A673 (cell line): ENCODE measurements around the gene DCHS1. TPM values are rescaled to one million over a fixed set of nuclear protein-coding genes. Genes with fewer than 3 reads are reported as not detected.
"Not testable (repeated sequence)": the region's sequence is repeated elsewhere in the genome, so short reads cannot be mapped to it uniquely, and the experiment has no call there.

Source experiments
- Bru-seq: library from RNA; stranded (reverse); fragments of 400-500 nt; gene quantifications from one replicate; lab custom pipeline; 2021; lab: Mats Ljungman, UMichigan
- BruChase-seq, 2 experiments: library from RNA; stranded (reverse); fragments of 400-500 nt; gene quantifications; one replicate each; lab custom pipeline; 2021; lab: Mats Ljungman, UMichigan
- BruUV-seq: library from RNA; stranded (reverse); fragments of 400-500 nt; replicated peaks from 2 replicates; lab custom pipeline; 2021; lab: Mats Ljungman, UMichigan
- CTCF ChIA-PET: fragments of 300-600 bp; sonication (Branson Sonifier 250); formaldehyde crosslinking; loops from one replicate; lab custom pipeline; 2022; ENCODE audit warnings: antibody characterized with exemption; lab: Charles Lee
- POLR2A ChIA-PET: fragments of 300-600 bp; sonication (Branson Sonifier 250); formaldehyde crosslinking; loops from one replicate; lab custom pipeline; 2022; ENCODE audit warnings: antibody characterized with exemption; ENCODE audit not compliant: low non-redundant PET; lab: Charles Lee
- DNase-seq: peaks from one replicate; pipeline ENCODE4 v3.0.0-alpha.2; 2015; ENCODE audit warnings: low spot score
- H3K27ac ChIP-seq: fragments of 200-600 bp; sonication (generic); 2 replicates; pipeline ENCODE4 v1.5.1; 2016; ENCODE audit warnings: mixed run types, low read depth, mild to moderate bottlenecking, mixed read lengths, antibody characterized with exemption, low read length; ENCODE audit not compliant: poor library complexity, severe bottlenecking
- H3K27me3 ChIP-seq: fragments of 200-600 bp; sonication (generic); replicated peaks from 2 replicates; pipeline ENCODE4 v1.6.1; 2017; ENCODE audit warnings: mixed run types, low read depth, mild to moderate bottlenecking, mixed read lengths, antibody characterized with exemption, low read length; ENCODE audit not compliant: insufficient read depth, poor library complexity
- H3K36me3 ChIP-seq: fragments of 200-600 bp; sonication (generic); 2 replicates; pipeline ENCODE4 v1.6.1; 2016; ENCODE audit warnings: mixed run types, mild to moderate bottlenecking, mixed read lengths, antibody characterized with exemption, low read length; ENCODE audit not compliant: insufficient read depth, poor library complexity, severe bottlenecking
- H3K4me1 ChIP-seq: fragments of 200-600 bp; sonication (generic); 2 replicates; pipeline ENCODE4 v1.6.1; 2017; ENCODE audit warnings: mixed run types, mild to moderate bottlenecking, mixed read lengths, antibody characterized with exemption, low read length; ENCODE audit not compliant: insufficient read depth, poor library complexity, severe bottlenecking
- H3K4me3 ChIP-seq: fragments of 200-600 bp; sonication (generic); 2 replicates; pipeline ENCODE4 v1.5.1; 2016; ENCODE audit warnings: low read depth, mixed run types, mild to moderate bottlenecking, mixed read lengths, low read length; ENCODE audit not compliant: poor library complexity, severe bottlenecking
- H3K9me3 ChIP-seq: fragments of 200-600 bp; sonication (generic); 2 replicates; pipeline ENCODE4 v1.6.1; 2016; ENCODE audit warnings: mixed run types, low read depth, mild to moderate bottlenecking, mixed read lengths, antibody characterized with exemption, low read length; ENCODE audit not compliant: poor library complexity, severe bottlenecking
- EZH2 ChIP-seq: fragments of 200-600 bp; sonication (generic); IDR thresholded peaks from 2 replicates; pipeline ENCODE4 v1.6.1; 2017; ENCODE audit warnings: borderline replicate concordance, low read depth, mild to moderate bottlenecking, mixed read lengths, antibody characterized with exemption, low read length; ENCODE audit not compliant: poor library complexity, severe bottlenecking
- intact Hi-C: fragments of 100-400 bp; cut with micrococcal nuclease; formaldehyde crosslinking; loops from one replicate; pipeline ENCODE4 v1.10.0; 2022; ENCODE audit not compliant: unreplicated experiment
- long read RNA-seq: library from polyadenylated mRNA; stranded (forward); transcript quantifications from one replicate; pipeline ENCODE4 v2.0.0, GENCODE V29; 2022
- total RNA-seq: library from RNA; stranded (reverse); gene quantifications from 2 replicates; pipeline ENCODE4 v1.2.3, GENCODE V29; 2021
- TF ChIP-seq, protein P1 (sequence below): fragments of 300-800, 200-600 bp; sonication (generic); conservative IDR thresholded peaks from 2 replicates; pipeline ENCODE4 v1.5.1; 2017; ENCODE audit warnings: low read depth, mild to moderate bottlenecking, antibody characterized with exemption, low read length, moderate library complexity, mixed read lengths

DCHS1 gene, protein sequence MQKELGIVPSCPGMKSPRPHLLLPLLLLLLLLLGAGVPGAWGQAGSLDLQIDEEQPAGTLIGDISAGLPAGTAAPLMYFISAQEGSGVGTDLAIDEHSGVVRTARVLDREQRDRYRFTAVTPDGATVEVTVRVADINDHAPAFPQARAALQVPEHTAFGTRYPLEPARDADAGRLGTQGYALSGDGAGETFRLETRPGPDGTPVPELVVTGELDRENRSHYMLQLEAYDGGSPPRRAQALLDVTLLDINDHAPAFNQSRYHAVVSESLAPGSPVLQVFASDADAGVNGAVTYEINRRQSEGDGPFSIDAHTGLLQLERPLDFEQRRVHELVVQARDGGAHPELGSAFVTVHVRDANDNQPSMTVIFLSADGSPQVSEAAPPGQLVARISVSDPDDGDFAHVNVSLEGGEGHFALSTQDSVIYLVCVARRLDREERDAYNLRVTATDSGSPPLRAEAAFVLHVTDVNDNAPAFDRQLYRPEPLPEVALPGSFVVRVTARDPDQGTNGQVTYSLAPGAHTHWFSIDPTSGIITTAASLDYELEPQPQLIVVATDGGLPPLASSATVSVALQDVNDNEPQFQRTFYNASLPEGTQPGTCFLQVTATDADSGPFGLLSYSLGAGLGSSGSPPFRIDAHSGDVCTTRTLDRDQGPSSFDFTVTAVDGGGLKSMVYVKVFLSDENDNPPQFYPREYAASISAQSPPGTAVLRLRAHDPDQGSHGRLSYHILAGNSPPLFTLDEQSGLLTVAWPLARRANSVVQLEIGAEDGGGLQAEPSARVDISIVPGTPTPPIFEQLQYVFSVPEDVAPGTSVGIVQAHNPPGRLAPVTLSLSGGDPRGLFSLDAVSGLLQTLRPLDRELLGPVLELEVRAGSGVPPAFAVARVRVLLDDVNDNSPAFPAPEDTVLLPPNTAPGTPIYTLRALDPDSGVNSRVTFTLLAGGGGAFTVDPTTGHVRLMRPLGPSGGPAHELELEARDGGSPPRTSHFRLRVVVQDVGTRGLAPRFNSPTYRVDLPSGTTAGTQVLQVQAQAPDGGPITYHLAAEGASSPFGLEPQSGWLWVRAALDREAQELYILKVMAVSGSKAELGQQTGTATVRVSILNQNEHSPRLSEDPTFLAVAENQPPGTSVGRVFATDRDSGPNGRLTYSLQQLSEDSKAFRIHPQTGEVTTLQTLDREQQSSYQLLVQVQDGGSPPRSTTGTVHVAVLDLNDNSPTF (N-terminal part only)
- total RNA-seq (17.6 and 20.1 TPM in 2 replicates), Bru-seq, nascent RNA (percentile 56 among the genes with signal in this experiment), BruChase-seq, experiment 1, labeled RNA remaining after a 2-hour chase (percentile 54 among the genes with signal in this experiment), BruChase-seq, experiment 2, labeled RNA remaining after a 6-hour chase (percentile 71 among the genes with signal in this experiment)
- long read RNA-seq, partial matches to known transcripts = 8 of 29 reads
- long read RNA-seq, other reads (novel, unspliced or antisense) = 21 of 29 reads

DNA sequence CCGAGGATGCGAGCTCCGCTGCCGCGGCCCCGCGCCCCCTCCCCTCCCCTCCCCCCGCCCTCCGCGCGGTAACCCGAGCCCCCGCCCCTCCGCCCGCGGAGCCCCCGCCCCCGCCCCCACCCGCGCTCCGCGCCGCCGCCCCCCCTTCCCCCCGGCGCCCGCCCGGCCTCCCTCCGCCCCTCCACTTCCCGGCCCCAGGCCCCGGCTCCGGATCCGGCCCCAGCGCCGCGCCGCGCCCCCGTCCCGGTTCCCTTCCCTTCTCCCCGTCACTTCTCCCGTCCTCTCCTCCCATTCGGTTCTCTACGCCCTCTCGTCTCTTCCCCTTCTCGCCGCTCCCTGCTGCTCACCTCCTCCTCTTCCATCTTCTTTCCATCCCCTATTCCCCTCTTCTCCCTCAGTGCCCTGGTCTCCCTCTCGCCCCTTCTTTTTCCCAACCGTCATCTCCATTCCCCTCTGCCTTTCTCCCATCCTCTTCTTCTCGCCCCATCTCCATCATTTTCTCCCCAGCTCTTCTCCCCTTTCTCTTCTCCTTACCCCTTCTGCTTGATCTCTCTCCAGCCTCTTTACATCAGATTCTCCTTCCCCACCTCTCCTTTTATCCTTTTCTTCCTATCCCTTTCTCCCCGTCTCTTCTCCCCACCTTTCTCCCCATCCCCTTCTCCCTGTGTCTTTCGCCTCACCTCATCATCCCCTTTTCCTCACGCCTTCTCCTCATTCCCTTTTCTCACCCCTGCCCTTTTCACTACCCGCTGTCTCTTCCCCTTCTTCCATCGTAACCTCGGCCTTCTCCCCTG lies at the start of gene DCHS1:
DCHS1 (minus strand) TSS at position 20 of the 794 bp plus-strand sequence. CDS start 14,196 bp downstream, outside the sequence.
- DNase-seq = peak; percentile 7
- no TSS peak for BruUV-seq
- Histone ChIP-seq H3K27ac (no peak within 1 kb of the TSS), H3K9me3 (no peaks in the 10 kb centered on the region), H3K27me3 (no peaks in the 10 kb centered on the region), H3K4me1 (no peaks in the 10 kb centered on the region), H3K4me3 (peak within 1 kb of the TSS; percentile 51), H3K36me3 (no peaks in the 10 kb centered on the region)
- CTCF ChIA-PET = no interaction called here
- no peak for TF ChIP-seq EZH2
- TF ChIP-seq, protein P1, sequence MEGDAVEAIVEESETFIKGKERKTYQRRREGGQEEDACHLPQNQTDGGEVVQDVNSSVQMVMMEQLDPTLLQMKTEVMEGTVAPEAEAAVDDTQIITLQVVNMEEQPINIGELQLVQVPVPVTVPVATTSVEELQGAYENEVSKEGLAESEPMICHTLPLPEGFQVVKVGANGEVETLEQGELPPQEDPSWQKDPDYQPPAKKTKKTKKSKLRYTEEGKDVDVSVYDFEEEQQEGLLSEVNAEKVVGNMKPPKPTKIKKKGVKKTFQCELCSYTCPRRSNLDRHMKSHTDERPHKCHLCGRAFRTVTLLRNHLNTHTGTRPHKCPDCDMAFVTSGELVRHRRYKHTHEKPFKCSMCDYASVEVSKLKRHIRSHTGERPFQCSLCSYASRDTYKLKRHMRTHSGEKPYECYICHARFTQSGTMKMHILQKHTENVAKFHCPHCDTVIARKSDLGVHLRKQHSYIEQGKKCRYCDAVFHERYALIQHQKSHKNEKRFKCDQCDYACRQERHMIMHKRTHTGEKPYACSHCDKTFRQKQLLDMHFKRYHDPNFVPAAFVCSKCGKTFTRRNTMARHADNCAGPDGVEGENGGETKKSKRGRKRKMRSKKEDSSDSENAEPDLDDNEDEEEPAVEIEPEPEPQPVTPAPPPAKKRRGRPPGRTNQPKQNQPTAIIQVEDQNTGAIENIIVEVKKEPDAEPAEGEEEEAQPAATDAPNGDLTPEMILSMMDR = no peak
- POLR2A ChIA-PET = no interaction called here
- intact Hi-C loops = no loop called here

DNA sequence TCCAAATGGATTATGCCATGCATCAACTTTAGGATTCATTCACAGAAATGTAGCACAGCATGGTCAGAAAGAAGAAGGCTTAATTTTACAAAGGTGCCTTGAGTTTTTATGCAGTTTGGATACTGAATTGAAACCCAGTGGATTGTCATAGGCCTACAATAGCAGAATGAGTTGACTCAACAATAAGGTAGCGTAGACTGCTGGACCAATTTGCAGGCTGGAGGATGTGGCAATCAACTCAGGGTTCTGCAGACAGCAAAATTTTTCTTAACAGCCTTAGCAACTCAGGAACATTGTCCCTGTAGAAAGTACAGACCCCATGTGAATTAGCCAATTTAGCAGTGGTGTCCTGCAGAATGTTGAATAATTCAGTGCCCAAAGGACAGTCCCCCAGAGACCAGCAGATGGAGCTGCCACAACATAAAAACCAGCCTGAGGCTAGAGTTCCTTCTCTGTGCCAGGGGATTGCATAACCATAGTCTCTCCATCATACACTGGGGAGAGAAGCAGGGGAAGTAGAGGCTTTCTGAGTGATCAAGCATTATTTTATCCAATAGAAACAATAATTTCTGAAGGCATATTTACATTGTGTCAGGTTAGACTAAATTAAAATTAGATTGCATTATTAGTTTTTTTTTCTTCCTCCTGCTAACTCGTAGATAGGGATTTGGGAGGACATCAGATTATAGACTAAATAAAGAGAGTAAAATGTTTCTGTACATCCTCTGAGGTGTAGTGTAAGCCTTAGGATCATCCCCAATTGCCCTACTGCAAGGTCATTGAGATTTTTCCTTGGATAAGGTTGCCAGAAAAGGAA lies 47.8 kb upstream of the DCHS1 start:
- peak; percentile 93 for DNase-seq
- intact Hi-C loops = loop anchor here (1.0 to 2.0 kb wide), 2 partner anchors 53 to 324 kb away; no protein-coding TSS in a partner anchor
- POLR2A ChIA-PET = no interaction called here

DNA sequence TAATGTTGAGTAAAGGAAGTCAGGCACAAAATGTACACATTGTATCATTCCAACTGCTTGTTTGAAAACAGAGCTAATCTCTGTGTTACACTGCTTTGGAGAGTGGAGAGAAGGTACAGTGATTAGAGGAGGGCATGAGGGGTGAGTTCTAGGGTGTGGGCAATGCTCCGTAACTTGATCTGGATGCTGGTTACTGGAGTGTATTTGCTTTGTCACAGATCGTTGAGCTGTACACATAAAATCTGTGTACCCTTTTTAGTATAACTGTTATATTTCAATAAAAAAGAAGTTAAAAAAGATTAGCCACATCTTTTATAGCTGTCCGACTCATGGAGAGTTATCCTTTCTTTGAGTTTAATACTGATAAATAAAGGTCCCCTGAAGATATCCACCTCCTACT lies 46.3 kb upstream of the DCHS1 start:
- intact Hi-C loops = loop anchor here (2.0 kb wide), 1 partner anchor 55 kb away; no protein-coding TSS in a partner anchor
- peaks cover 13% of the 10 kb centered on the region for H3K4me1 ChIP-seq
- H3K9me3 ChIP-seq, H3K27me3 ChIP-seq, H3K4me3 ChIP-seq, DNase-seq, CTCF ChIA-PET, H3K27ac ChIP-seq, BruUV-seq, POLR2A ChIA-PET, H3K36me3 ChIP-seq: not testable (repeated sequence)

More for the DNA sequence above, 47.8 kb upstream of the DCHS1 start:
- no peak overlapping the region for H3K27ac ChIP-seq
- no peaks in the 10 kb centered on the region for H3K9me3 ChIP-seq
- CTCF ChIA-PET = interaction anchor here (0.6 kb wide), 1 partner anchor 109 kb away, joined by 3 read pairs; no protein-coding TSS in a partner anchor
- BruUV-seq = no TSS peak
- no peaks in the 10 kb centered on the region for H3K27me3 ChIP-seq
- H3K36me3 ChIP-seq = no peaks in the 10 kb centered on the region
- H3K4me1 ChIP-seq = peaks cover 13% of the 10 kb centered on the region
- TF ChIP-seq EZH2 = no peak
- TF ChIP-seq, protein P1 = peak; percentile 64
- H3K4me3 ChIP-seq = no peak overlapping the region
